NCI-H2107 treated with DMSO at 0.1 percent for 48 hours (cell line): ENCODE results near the gene FAM3C.

Experiments
- DNase-seq: peaks from one replicate; lab custom pipeline; 2025; ENCODE audit not compliant: unreplicated experiment; lab: John Stamatoyannopoulos, UW

FAM3C gene

DNA sequence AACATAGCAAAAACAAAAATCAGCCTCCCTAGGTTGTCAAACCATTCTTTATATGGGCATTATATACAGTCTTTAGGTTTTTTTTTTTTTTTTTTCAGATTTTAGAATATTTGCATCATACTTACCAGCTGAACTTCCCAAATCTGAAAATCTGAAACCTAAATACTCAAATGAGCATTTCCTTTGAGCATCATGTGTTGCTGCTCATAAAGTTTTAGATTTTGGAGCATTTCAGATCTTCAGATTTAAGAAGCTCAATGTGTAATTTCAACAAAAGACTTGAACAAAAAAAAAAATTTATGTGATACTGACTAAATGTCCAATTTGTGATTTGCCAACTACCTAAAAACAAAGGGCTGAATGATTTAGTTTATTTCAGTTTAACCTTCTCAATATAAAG is 13.6 kb downstream of the FAM3C start:
- no peak for DNase-seq

DNA sequence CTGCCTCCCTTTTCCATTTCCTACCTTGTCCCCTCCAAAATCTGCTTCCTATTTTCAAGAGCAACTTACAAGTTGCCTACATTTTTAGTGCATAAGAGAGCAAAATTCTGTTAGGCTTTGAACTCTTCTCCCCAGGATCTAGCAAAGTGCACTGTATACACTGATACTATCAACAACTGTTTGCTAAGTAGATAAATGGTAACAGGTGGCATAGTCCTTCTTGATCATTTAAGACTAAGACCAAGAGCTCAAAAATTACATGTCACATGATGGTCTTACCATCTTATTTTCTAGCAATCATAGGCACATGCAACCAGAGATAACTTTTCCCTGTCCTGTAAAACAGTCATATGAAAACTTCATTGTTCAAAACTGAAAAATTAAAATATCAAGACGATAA is 16.2 kb downstream of the FAM3C start:
- DNase-seq = no peak

DNA sequence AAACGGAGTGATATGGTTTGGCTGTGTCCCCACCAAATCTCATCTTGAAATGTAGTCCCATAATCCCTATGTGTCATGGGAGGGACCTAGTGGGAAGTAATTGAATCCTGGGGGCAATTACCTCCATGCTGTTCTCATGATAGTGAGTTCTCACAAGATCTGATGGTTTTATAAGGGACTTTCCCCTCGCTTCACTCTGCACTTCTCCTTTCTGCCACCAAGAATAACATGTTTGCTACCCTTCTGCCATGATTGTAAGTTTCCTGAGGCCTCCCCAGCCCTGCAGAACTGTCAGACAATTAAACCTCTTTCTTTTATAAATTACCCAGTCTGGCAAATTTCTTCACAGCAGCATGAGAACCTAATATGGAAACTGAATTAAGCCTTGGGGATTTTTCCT is 19.1 kb downstream of the FAM3C start:
- DNase-seq = no peak

DNA sequence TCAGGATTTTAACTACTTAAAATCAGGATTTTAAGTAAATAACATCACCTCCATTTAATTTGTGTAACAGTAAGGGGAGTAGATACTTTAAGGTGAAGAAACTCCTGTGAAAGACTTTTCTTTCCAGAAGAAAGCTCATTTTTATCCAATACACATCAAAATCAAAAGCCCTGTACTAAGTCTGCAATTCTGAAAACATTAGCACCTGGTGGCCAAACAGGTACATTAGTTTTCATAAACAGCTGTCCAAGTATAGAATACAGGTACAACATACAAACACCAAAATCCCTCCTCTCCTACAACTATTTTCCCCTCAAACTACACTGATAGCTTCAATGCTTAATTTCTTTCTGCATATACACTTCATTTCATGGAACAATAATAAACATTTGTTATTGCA is 22.9 kb downstream of the FAM3C start:
- no peak for DNase-seq

DNA sequence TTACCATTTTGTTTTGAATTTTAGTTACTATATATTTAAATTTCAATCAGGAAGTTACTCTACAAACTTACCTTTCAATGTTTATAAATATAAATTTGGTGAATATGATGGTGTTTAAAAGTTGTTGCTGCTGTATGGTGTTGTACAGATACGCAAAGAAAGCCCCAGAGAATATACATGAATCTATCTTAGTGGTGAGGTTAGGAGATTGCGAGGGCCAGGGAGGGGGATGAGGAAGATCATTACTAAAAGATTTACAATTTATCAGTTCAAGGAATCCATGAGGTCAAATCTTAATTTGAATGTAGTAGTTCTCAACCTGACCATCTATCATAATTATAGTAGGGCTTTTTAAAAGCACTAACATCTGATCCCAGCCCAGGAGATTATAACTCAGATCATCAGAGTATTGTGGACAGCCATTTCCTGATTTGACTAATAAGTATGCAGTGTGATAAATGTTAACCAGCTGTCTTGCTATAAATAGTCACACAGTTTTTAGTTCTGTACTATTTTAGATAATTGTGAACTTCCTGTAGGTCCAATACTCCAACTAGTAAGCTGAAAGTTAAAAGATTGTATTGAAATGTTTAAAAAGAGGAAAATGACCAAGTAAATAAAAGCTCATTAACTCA is 23.6 kb downstream of the FAM3C start:
- no peak for DNase-seq

DNA sequence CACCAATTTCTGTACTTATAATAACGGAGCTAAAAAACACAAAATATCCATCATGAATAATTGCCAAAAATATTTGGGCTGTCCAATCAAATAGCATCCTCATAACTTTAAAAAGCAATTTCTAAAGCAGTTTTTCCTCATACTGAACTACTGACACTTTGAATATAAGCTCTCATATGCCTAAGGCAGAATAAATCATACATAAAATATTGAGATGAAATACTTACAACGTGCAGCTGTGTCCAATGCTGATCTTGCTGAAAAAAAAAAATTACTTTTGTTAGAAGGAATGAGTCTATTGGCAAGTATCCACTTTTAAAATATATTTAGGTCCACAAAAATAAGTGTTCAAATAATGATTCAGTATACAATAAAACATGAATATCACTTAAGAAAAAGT is 24.2 kb downstream of the FAM3C start:
- no peak for DNase-seq

DNA sequence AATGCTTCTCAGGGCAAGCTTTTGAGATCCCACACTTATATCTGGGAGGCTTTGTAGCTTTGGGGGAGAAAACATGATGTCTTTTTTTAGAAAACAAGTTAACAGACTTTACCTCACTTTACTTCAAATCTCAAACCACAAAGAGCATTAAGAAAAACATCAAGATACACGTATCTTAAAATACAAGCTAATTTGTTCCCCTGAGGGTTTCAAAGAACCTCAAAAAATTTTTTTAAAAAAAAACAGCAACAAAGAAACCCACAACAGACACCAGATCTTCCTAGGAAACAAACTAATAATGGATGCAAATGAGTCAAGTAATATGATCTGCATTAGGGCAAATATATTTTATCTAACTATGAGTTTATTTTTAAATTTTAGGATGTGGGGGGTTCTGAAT is 24.7 kb downstream of the FAM3C start:
- DNase-seq = no peak

DNA sequence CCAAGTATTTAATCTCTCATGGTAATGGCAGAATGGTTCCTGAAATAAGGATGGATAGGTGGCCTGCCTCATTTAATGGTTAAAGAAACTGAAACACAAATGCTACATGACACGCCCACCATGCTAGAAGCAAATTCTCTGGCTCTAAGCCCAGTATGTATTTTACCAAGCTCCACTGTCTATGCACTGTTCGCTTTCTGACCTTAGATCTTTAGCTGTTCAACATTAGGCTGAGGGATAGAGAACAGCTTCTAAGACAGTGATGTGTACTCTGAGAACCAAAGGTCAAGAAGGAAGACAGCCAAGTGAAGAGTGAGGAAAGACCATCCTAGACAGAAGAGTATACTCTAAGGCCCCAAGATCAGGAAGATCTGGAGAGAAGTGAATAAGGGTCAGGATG is 26.6 kb downstream of the FAM3C start:
- DNase-seq = no peak

DNA sequence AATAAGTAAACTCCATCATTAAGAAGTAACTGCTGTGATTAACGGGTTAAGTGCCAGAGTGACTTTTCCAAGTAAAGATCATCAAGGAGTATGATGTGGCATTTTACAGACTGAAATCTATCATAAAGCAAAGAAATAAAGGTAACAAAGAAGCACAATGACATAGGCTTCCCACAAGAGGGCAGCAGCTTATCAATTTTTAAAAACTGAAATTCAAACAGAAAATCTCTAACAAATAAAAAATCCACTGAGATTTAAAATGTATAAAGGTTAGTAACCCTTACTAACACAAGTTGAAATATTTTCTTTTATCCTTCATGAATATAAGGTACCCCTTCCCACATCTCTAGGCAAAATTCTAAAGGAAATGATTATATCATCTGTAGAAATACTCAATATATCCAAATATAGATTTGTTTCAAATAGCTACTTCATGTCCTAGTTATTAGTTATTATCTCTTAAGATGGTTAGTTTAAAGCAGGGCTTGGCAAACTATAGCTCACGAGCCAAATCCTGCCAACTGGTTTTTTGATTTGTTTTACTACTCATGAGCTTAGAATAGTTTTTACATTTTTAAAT is 29.2 kb downstream of the FAM3C start:
- DNase-seq = peak; percentile 28

DNA sequence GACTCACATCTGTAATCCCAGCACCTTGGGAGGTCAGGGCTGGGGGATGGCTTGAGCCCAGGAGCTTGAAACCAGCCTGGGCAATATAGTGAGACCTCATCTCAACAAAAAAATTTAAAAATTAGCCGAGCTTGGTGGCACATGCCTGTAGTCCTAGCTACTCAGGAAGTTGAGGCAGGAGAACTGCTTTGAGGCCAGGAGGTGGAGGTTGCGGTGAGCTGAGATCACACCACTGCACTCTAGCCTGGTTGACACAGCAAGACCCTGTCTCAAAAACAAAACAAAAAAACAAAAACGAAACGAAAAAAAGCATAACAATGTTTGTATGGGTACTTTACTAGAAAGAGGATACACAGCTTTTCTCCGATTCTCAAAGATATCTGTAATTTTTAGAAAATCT is 35.5 kb downstream of the FAM3C start:
- DNase-seq = no peak

DNA sequence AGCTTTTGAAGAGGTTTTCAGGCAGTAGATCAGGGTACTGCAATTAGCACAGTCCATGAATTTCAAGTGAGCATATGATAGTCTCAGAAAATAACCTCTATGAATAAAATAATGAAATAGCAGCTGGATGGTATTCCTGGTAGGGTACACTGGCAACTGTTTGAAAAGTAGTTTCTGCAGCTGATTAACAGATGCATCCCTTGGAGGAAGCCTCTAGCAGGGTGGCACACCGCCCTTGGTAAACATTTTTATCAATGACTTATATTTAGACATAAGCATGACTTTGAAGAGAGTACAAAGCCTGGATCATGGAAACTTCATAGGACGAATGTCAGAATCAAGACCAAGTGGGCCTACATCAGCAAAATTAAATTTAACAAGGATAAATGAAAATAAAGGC is 40.5 kb downstream of the FAM3C start:
- no peak for DNase-seq

DNA sequence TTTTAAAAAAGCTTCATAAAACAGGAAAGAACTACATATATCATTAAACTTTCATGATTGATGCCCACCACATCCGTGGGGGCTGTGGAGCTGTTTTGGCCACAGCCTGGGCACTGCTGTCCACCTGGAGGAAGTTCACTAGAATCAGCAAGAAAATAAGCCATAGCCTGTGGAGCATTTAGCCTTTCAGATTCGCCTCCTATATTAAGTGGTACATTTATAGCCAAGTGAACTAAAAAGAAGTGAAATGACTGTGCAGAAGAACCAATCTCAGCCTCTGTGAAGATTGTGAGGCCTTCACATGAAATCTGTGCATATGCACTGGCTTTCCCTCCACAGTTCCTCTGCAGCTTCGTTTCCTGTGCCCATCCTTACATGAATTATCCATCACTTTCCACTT is 43.8 kb downstream of the FAM3C start:
- DNase-seq = no peak

DNA sequence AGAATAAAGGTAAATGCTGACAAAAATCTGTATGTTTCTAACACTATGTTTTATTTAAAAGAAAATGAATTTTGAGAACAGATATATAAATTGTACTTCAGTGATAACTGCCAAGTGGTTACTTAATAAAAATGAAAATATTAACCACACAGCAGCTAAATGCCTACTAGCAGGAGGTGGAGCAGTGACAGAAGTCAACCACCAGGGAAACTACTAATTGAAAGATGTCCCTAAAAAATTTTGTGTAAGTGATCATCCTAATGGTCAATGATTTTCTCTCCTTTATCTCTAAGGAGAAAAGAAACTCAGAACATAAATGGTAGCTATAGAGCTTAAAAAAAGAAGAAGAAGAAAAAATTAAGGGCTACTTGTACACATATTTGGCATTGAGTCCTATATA is 44.4 kb downstream of the FAM3C start:
- no peak for DNase-seq

DNA sequence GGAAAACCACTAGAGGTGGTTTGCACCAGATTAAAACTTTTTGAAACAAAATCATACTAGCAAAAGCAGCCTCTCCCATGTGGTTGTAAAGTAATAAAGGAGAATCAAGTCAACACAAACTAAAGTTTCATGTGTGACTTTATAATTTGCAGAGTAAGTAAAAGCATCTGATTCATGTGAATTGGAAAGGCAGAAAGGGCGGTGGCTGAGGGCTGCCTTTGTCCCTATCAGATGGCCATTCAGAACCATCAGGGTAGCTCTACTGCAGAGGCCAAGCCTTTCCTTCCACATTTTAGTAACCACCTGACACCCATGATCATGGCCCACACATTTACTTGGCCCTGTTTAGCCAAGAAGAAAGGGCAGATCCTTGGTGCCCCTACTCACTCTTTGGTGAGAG is 51.6 kb downstream of the FAM3C start:
- DNase-seq = no peak

DNA sequence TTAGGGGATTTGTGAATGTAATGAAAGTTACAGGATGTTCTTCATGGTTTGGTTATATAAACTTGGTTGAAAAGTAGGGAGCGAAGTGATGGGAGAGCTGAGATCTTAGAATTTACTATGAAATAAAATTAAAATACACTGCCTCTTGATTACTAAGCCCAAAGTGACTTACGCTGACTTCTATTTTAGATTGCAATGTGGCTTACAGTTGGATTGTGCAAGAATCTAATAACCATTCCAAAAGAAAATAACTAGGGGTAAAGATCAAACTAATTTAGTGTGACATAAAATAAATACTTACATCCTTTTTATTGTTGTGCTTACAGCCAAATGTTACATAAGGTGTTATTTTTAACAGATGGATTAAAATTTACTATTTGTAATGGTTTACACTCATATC is 52.0 kb downstream of the FAM3C start:
- DNase-seq = no peak

DNA sequence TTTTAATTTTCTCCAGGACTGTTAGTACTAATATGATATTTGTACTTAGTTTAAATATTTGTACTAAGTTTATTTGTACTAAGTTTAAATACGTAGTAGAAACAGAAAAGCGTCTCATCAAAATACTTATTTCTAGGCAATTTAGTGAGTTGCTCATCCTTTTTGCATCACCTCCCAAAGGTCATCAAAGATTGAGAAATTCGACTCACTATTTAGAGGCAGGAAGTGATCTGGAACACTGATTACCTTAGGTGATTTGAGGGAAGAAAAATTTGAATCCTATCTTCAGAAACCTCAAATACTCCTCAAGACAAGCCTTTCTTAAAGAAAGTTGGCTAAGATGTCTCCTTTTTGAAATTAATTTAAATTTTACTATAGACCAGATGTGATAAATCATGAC is 52.8 kb downstream of the FAM3C start:
- DNase-seq = no peak

DNA sequence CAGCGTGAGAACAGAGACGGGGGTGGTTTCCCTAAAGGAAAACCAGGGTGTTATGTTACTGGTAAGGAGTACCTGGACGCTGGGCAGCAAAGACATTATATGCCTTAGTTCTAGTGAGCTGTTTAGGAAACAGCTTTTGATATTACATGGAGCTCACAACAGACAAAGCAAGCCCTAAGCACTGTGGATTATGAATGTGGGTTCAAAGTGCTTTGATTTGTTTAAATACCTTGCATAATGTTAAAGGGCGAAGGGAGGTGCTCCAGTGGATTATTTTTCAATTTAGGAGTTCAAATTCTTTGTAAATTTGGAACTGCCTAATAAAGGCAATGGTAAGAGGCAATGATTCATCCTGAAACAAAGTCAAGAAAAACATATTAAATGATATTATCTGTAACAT is 53.5 kb downstream of the FAM3C start:
- no peak for DNase-seq

DNA sequence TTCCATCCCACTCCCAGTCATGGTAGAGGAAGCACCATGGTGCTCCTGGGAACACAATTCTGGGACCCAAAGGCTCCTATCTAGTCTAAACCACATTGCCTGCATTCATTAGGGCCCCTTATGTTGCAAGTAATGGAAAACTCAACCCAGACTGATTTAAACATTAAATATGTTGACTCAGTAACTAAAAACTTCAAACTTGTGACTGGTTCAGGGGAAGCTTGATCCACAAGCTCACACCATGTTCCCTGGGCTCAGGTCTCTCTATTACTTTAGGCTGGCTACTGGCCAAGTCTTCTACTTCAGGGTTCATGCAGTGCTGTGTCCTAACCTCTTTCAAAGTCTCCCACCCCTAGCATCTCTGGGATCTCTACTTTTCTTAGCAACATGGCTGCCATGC is 54.2 kb downstream of the FAM3C start:
- DNase-seq = no peak

DNA sequence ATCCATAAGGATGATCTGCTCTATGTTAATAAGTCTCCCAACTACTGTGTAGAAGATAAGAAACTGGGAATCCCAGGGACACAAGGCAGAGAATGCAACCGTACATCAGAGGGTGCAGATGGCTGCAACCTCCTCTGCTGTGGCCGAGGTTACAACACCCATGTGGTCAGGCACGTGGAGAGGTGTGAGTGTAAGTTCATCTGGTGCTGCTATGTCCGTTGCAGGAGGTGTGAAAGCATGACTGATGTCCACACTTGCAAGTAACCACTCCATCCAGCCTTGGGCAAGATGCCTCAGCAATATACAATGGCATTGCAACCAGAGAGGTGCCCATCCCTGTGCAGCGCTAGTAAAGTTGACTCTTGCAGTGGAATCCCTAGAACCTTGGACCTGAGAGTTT is 57.0 kb downstream of the FAM3C start:
- no peak for DNase-seq

DNA sequence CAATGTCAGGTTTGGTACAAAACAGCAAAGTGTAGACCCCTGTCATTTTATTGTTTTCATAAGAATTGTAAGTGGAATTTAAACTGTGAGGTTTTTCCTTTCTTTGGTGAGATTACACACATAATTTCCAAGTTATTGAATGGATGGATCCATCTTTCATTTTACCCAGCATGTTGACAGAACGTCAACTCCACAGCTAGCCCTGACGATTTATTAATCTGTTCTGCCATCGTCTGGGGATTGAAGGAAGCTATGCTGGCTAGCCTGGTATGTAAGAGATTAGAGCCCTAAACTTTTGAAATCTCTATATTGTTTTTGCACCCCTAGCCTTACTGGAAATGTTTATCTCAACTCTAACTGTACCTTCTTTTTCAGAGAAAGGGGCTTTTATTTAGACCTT is 58.7 kb downstream of the FAM3C start:
- DNase-seq = peak; percentile 39

DNA sequence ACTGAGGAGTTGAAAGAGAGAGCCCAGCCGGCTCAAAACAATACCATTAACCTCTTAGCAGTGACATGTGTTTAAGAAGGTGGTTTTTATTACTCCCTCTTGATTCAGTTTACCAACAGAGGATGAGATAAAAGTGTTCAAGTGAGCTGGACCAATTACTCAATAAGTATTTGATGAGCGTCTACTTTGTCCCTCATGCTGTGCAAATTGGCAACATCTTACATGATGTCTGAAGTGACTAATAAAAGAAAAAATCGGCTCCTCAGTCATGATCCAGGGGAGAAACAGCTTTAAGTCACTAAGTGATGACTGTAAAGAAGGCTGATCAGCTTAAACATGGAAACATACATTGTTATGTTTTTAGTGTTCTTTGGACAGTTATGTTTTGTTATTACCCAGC is 59.5 kb downstream of the FAM3C start:
- no peak for DNase-seq

DNA sequence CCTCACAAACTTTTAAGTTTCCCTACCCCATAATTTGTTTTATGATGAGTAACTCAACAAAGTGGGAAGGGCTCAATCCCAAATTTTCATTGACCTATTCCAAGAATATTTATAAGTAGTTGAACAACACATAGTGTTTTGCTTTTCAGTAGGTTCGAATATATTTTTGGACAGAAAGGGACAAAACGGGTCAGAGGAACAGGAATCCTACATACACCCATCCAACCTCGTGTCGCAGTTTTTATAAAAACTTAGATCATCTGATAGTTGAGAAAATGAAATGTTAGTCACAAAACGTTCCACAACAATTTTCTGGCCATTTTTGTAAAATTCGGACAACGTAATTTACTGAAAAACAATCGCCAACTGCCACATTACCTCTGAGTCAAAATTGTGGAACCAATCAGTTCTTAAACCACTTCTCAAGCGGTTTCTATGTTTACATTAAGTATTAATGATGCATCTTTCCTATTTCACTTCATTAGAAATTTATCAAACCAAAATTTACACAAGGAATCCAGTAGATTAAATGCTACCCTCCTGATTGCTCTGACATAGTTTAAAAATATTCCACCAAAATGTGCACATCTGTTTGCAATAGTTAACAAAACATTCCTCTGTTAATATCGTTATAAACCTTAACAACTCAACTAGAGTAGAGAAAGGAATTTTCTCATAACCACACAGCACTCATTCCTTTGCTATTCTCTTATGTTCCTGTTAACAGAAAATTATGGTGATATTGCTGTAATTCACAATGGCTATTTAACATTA is 61.0 kb downstream of the FAM3C start:
- DNase-seq = no peak

DNA sequence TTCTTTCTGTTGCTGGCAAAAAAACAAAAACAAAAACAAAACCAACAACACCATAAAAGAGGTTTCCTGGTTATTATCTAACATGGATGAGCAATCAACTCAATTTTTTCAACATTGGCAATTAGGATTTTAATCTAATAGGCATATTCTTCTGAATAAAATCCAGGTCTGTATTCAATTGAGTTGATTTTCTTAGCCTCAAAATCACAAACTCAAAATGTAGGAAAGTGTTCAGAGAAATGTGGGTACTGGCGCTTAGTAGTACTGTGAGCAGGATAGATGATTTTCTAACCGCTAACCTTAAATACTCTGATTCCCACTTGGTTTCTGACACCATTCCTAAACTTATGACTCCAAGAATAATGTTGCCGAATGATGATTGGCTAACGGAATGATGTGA is 61.7 kb downstream of the FAM3C start:
- no peak for DNase-seq
